HG03439 (cell line): ENCODE results near the gene IRF4.

Source experiments
- ATAC-seq: cut with Tn5 transposase; IDR thresholded peaks from one replicate; pipeline ENCODE4 v1.9.1; 2021; ENCODE audit warnings: mild to moderate bottlenecking, moderate library complexity; ENCODE audit not compliant: unreplicated experiment

IRF4 gene

GRCh38 chr6:453152-453551 lies 61.6 kb downstream of the IRF4 start:
- ATAC-seq, result no peak

- no peak for ATAC-seq
Measured at GRCh38 chr6:454148-454991, 62.8 kb downstream of the IRF4 start.

GRCh38 chr6:455006-455585 lies 63.5 kb downstream of the IRF4 start:
- no peak for ATAC-seq

GRCh38 chr6:455835-456234 lies 64.3 kb downstream of the IRF4 start:
- ATAC-seq, result no peak

- no peak for ATAC-seq
Measured at GRCh38 chr6:456358-456867, 64.9 kb downstream of the IRF4 start.

GRCh38 chr6:456887-457286 lies 65.3 kb downstream of the IRF4 start:
- no peak for ATAC-seq
